Measurements from ENCODE around the gene KCNJ5.

Gene KCNJ5

GRCh38 chr11:128879817-128880216 lies 11.3 kb upstream of the KCNJ5 start:
- H3K9me3 Mint-ChIP-seq = no peaks in the 10 kb centered on the region
- CTCF ChIA-PET = interaction anchor here (1.1 kb wide), 1 partner anchor 77 kb away, joined by 3 read pairs; no protein-coding TSS in a partner anchor
- no peak overlapping the region for H3K4me3 Mint-ChIP-seq
- H3K27me3 Mint-ChIP-seq = peaks cover 63% of the 10 kb centered on the region
- H3K36me3 Mint-ChIP-seq = no peaks in the 10 kb centered on the region
- H3K27ac Mint-ChIP-seq = no peak overlapping the region
- no peaks in the 10 kb centered on the region for H3K4me1 Mint-ChIP-seq
- peak; percentile 12 for DNase-seq

DNA sequence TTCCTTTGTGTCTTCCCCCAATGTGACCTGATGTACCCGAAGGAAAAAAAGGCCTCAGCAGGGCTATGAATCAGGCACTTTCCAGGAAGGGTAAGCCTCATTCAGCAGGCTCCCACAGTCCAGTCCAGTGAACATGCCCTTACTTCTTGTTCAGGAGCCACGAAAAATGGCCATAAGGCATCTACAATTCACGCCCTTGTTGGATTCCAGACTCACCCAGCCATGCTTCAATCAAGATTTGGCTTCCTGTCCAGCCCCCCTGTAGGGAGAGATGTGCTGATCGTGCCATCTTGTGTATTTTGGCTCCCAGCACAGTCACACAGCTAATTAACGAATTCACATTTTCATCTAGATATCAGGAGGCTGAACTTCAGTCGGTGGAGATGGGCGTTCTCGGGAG lies 9.9 kb upstream of the KCNJ5 start:
- peaks cover 72% of the 10 kb centered on the region for H3K27me3 Mint-ChIP-seq
- CTCF ChIA-PET = interaction anchor here (0.8 to 1.9 kb wide), 5 partner anchors 67 to 81 kb away, joined by 3 to 8 read pairs (median 4); no protein-coding TSS in a partner anchor
- H3K9me3 Mint-ChIP-seq = no peaks in the 10 kb centered on the region
- no peak overlapping the region for H3K4me3 Mint-ChIP-seq
- no peak for DNase-seq
- no peaks in the 10 kb centered on the region for H3K36me3 Mint-ChIP-seq
- no peaks in the 10 kb centered on the region for H3K4me1 Mint-ChIP-seq
- H3K27ac Mint-ChIP-seq = no peak overlapping the region

GRCh38 chr11:128882451-128882850 lies 8.7 kb upstream of the KCNJ5 start:
- Mint-ChIP-seq H3K4me3 (no peak overlapping the region), H3K36me3 (no peaks in the 10 kb centered on the region), H3K4me1 (peaks cover 4% of the 10 kb centered on the region), H3K27ac (no peak overlapping the region), H3K27me3 (peaks cover 72% of the 10 kb centered on the region), H3K9me3 (no peaks in the 10 kb centered on the region)
- CTCF ChIA-PET = interaction anchor here (1.0 to 1.9 kb wide), 4 partner anchors 66 to 80 kb away, joined by 3 to 8 read pairs (median 4); no protein-coding TSS in a partner anchor
- DNase-seq = peak; percentile 4

DNA sequence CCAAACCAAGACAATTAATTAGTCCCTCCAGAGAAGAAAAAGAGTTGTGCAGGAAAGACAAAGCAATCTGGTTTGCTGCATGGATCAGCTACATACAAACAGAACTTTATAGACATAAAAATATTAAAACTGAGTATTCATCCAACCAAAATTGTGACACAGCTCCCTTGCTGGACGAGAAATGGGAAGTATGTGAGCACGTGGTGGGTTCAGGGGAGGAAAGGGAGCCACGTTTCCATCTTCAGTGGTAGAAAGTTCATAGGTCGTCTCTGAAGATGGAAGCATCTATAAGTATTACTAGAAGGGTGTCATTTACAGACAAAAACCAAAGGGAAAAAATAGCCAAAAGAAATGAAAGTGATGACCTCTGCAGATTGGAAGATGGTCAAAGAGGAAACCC lies 7.1 kb upstream of the KCNJ5 start:
- H3K4me1 Mint-ChIP-seq = peaks cover 4% of the 10 kb centered on the region
- CTCF ChIA-PET = interaction anchor here (0.7 to 6.8 kb wide), 11 partner anchors 9 to 448 kb away, joined by 3 to 219 read pairs (median 5); no protein-coding TSS in a partner anchor
- no peak overlapping the region for H3K4me3 Mint-ChIP-seq
- no peak overlapping the region for H3K27ac Mint-ChIP-seq
- peaks cover 69% of the 10 kb centered on the region for H3K27me3 Mint-ChIP-seq
- H3K36me3 Mint-ChIP-seq = no peaks in the 10 kb centered on the region
- no peak for DNase-seq
- H3K9me3 Mint-ChIP-seq = no peaks in the 10 kb centered on the region

DNA sequence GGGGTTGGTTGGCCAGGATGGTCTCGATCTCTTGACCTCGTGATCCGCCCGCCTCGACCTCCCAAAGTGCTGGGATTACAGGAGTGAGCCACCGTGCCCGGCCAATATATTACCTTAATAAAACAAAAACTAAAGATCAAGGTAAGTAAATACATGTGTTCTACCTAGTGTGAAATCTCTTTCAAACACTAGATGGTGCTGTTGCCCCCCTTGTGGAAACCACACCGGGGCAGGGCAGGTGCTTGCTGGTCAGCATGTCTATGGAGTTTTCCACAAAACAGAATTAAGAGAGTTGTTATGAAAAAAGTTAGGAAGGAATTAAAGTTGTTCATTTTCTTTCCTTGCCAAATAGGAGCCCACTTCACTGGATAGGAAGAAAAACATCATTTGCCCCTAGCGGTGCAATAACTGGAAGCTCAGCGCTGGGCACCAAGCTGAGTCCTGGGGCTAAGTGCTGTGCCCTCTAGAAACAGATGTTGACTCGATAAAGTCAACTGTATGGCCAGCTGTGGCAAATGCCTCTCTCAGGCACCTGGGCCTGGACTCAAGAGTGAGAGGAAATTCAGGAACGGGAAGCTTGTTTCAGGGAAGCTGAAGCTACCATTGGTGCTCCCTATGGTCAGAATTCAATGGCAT lies 6.3 kb upstream of the KCNJ5 start:
- CTCF ChIA-PET = interaction anchor here (0.6 to 6.8 kb wide), 31 partner anchors 10 to 732 kb away, joined by 3 to 219 read pairs (median 4); partner anchors contain the start of gene KCNJ1
- Mint-ChIP-seq H3K4me3 (no peak overlapping the region), H3K4me1 (peaks cover 4% of the 10 kb centered on the region), H3K27me3 (peaks cover 74% of the 10 kb centered on the region), H3K27ac (no peak overlapping the region), H3K36me3 (no peaks in the 10 kb centered on the region), H3K9me3 (no peaks in the 10 kb centered on the region)
- DNase-seq = peak; percentile 67

DNA sequence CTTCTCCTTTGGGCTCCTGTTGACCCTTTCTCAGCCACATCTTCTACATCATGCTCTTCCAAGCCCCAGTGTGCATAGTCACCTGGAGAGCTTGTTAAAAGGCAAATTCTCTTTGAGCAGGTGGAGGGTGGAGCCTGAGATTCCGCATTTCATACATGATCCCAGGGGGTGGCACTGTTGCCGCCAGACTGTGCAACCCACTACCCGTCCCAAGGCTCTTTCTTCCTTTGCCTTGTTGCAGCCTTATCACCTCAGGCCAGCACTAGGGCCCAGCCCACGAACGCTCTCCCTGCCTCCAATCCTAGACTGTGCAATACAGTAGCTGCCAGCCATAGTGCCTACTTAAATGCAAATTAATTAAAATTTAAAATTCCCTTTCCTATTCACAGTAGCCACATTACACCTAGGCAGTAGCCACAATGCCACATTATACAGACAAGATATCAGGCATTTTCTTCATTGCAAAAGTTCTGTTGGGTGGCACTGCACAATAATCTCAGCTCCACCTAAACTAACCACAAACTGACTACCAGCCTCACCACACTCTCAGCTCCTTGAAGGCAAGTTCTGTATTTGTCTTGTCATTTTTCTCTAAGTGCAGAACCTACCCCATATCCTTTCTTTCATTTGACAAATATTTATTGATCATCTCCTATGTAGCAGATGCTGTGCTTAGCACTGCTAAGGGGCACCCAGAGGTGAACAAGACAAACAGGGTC lies 4.6 kb upstream of the KCNJ5 start:
- Mint-ChIP-seq H3K4me1 (peaks cover 10% of the 10 kb centered on the region), H3K9me3 (no peaks in the 10 kb centered on the region), H3K27me3 (peaks cover 83% of the 10 kb centered on the region), H3K4me3 (no peak overlapping the region), H3K27ac (no peak overlapping the region), H3K36me3 (no peaks in the 10 kb centered on the region)
- CTCF ChIA-PET = interaction anchor here (1.0 to 6.8 kb wide), 8 partner anchors 15 to 445 kb away, joined by 3 to 219 read pairs (median 14); no protein-coding TSS in a partner anchor
- no peak for DNase-seq

- Mint-ChIP-seq H3K27me3 (peaks cover 85% of the 10 kb centered on the region), H3K4me3 (no peak overlapping the region), H3K4me1 (peaks cover 11% of the 10 kb centered on the region), H3K36me3 (no peaks in the 10 kb centered on the region), H3K9me3 (no peaks in the 10 kb centered on the region), H3K27ac (no peak overlapping the region)
- DNase-seq = no peak
- CTCF ChIA-PET = interaction anchor here (1.3 to 6.8 kb wide), 4 partner anchors 13 to 72 kb away, joined by 3 to 219 read pairs (median 4); no protein-coding TSS in a partner anchor
Observed at GRCh38 chr11:128888034-128888985, 2.8 kb upstream of the KCNJ5 start.

- peaks cover 19% of the 10 kb centered on the region for H3K4me1 Mint-ChIP-seq
- H3K27ac Mint-ChIP-seq = no peak overlapping the region
- H3K4me3 Mint-ChIP-seq = no peak overlapping the region
- H3K9me3 Mint-ChIP-seq = no peaks in the 10 kb centered on the region
- H3K36me3 Mint-ChIP-seq = no peaks in the 10 kb centered on the region
- CTCF ChIA-PET = interaction anchor here (1.0 to 6.8 kb wide), 3 partner anchors 12 to 70 kb away, joined by 3 to 219 read pairs (median 3); no protein-coding TSS in a partner anchor
- DNase-seq = no peak
- H3K27me3 Mint-ChIP-seq = peaks cover 90% of the 10 kb centered on the region
Observed at GRCh38 chr11:128889657-128890213, 1.4 kb upstream of the KCNJ5 start.

- Mint-ChIP-seq H3K27me3 (peaks cover 91% of the 10 kb centered on the region), H3K9me3 (no peaks in the 10 kb centered on the region), H3K27ac (no peak overlapping the region), H3K4me1 (peaks cover 19% of the 10 kb centered on the region), H3K4me3 (no peak overlapping the region), H3K36me3 (no peaks in the 10 kb centered on the region)
- CTCF ChIA-PET = interaction anchor here (1.0 to 1.5 kb wide), 2 partner anchors 11 to 63 kb away, joined by 3 read pairs; no protein-coding TSS in a partner anchor
- no peak for DNase-seq
Observed at GRCh38 chr11:128890216-128890542, 977 bp upstream of the KCNJ5 start.

- Mint-ChIP-seq H3K4me3 (no peak overlapping the region), H3K4me1 (peaks cover 15% of the 10 kb centered on the region), H3K27ac (no peak overlapping the region), H3K9me3 (no peaks in the 10 kb centered on the region), H3K27me3 (peaks cover 86% of the 10 kb centered on the region), H3K36me3 (no peaks in the 10 kb centered on the region)
- CTCF ChIA-PET = interaction anchor here (1.0 to 2.3 kb wide), 4 partner anchors 15 to 65 kb away, joined by 3 to 10 read pairs (median 5); no protein-coding TSS in a partner anchor
- no peak for DNase-seq
Observed at GRCh38 chr11:128891913-128892398, 800 bp downstream of the KCNJ5 start.

GRCh38 chr11:128892866-128893565 lies 1.9 kb downstream of the KCNJ5 start:
- peaks cover 78% of the 10 kb centered on the region for H3K27me3 Mint-ChIP-seq
- H3K9me3 Mint-ChIP-seq = no peaks in the 10 kb centered on the region
- H3K4me1 Mint-ChIP-seq = peaks cover 15% of the 10 kb centered on the region
- CTCF ChIA-PET = interaction anchor here (0.6 to 2.3 kb wide), 7 partner anchors 11 to 1133 kb away, joined by 3 to 10 read pairs (median 3); no protein-coding TSS in a partner anchor
- H3K36me3 Mint-ChIP-seq = no peaks in the 10 kb centered on the region
- H3K4me3 Mint-ChIP-seq = no peak overlapping the region
- no peak for DNase-seq
- H3K27ac Mint-ChIP-seq = no peak overlapping the region

DNA sequence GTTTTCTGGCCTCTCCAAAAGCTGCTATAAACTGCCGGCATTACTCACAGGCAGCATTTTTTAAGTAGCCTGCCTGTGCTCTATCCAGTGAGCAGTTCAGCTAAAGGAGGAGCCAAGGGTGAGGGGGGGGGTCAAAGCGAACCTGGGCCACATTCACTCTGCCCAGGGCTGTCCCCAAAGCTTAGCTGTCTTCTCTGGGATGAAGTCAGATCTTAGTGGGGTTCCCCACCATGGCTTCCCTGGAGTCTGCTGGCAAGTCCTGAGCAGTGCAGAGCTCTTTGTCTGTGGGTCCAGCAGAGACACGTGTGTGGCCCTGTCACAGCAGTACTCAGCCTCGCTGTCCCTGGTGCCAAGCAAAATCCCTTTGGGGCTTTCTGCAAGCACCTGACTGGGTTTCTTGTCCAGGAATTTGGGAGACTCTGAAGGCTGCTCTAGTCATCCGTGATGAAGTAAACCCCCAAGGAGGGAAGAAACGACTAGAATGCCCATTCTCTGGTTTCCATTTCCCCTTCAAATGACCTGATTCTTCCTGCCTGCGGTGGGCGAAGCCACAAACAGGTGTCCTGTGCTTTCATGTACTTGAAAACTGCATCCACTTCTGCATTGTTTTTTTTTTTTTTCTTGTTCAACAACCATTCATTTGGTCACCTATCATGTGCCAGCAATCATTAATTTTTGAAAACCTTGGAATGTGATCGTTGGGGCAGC lies 2.6 kb downstream of the KCNJ5 start:
- Mint-ChIP-seq H3K27me3 (peaks cover 77% of the 10 kb centered on the region), H3K36me3 (no peaks in the 10 kb centered on the region), H3K4me1 (peaks cover 15% of the 10 kb centered on the region), H3K9me3 (no peaks in the 10 kb centered on the region), H3K27ac (no peak overlapping the region), H3K4me3 (no peak overlapping the region)
- DNase-seq = no peak
- CTCF ChIA-PET = interaction anchor here (1.0 to 2.3 kb wide), 6 partner anchors 9 to 64 kb away, joined by 3 to 10 read pairs (median 4); no protein-coding TSS in a partner anchor

All from activated naive CD4-positive, alpha-beta T cell treated with anti-CD3 and anti-CD28 coated beads, Interleukin-2, amount 10 ng/mL, durations not matched to agents 7 days and 5 days (primary cell).